HepG2 (cell line): ENCODE data around the gene VAV2. TPM values are rescaled to one million over a fixed set of nuclear protein-coding genes. Genes with fewer than 3 reads are reported as not detected.

Experiments
- FOXJ3 ChIP-seq: sonication (generic); formaldehyde crosslinking; IDR thresholded peaks from 2 replicates; pipeline ENCODE4 v1.4.0; 2020; ENCODE audit warnings: missing genetic modification reagents, mild to moderate bottlenecking, borderline replicate concordance
- MIXL1 ChIP-seq: IDR thresholded peaks from 2 replicates; pipeline ENCODE4 v1.6.1; 2016
- MYC ChIP-seq: sonication (generic); formaldehyde crosslinking; IDR thresholded peaks from 2 replicates; pipeline ENCODE4 v1.9.0; 2021; ENCODE audit warnings: missing genetic modification reagents, borderline replicate concordance
- NCOA1 ChIP-seq: sonication (generic); formaldehyde crosslinking; IDR thresholded peaks from 2 replicates; pipeline ENCODE4 v1.9.0; 2021; ENCODE audit warnings: missing genetic modification reagents
- NFKBIZ ChIP-seq: IDR thresholded peaks from 2 replicates; pipeline ENCODE4 v1.6.1; 2018; ENCODE audit warnings: missing genetic modification reagents, missing compliant biosample characterization
- PATZ1 ChIP-seq: sonication (generic); formaldehyde crosslinking; IDR thresholded peaks from 2 replicates; pipeline ENCODE4 v1.4.0; 2020; ENCODE audit warnings: missing genetic modification reagents
- PTBP1 ChIP-seq: fragments of 200-400 bp; formaldehyde crosslinking; IDR thresholded peaks from 2 replicates; pipeline ENCODE4 v1.6.1; 2018; ENCODE audit warnings: low read length, low read depth; ENCODE audit not compliant: poor library complexity, severe bottlenecking
- RAD21 ChIP-seq: fragments of 450-650 bp; formaldehyde crosslinking; IDR thresholded peaks from 2 replicates; pipeline ENCODE4 v1.5.0; 2020; ENCODE audit warnings: mild to moderate bottlenecking
- RFXAP ChIP-seq: sonication (generic); formaldehyde crosslinking; IDR thresholded peaks from 2 replicates; pipeline ENCODE4 v1.4.0; 2020; ENCODE audit warnings: missing genetic modification reagents, borderline replicate concordance
- SP140L ChIP-seq: sonication (generic); formaldehyde crosslinking; IDR thresholded peaks from 2 replicates; pipeline ENCODE4 v1.4.0; 2020; ENCODE audit warnings: missing genetic modification reagents, borderline replicate concordance
- THAP11 ChIP-seq: IDR thresholded peaks from 2 replicates; pipeline ENCODE4 v1.6.1; 2016; ENCODE audit warnings: missing biosample characterization, missing genetic modification reagents
- THAP9 ChIP-seq: sonication (generic); formaldehyde crosslinking; IDR thresholded peaks from 2 replicates; pipeline ENCODE4; 2020; ENCODE audit warnings: missing genetic modification reagents, mild to moderate bottlenecking, borderline replicate concordance
- ZMAT3 ChIP-seq: sonication (generic); formaldehyde crosslinking; conservative IDR thresholded peaks from 2 replicates; pipeline ENCODE4 v1.7.0; 2021; ENCODE audit warnings: missing genetic modification reagents
- ZNF121 ChIP-seq: sonication (generic); formaldehyde crosslinking; IDR thresholded peaks from 2 replicates; pipeline ENCODE4 v1.5.0; 2020; ENCODE audit warnings: mild to moderate bottlenecking, missing genetic modification reagents
- ZNF230 ChIP-seq: sonication (generic); formaldehyde crosslinking; IDR thresholded peaks from 2 replicates; pipeline ENCODE4 v1.4.0; 2020; ENCODE audit warnings: mild to moderate bottlenecking, missing genetic modification reagents
- ZNF33B ChIP-seq: sonication (generic); formaldehyde crosslinking; IDR thresholded peaks from 2 replicates; pipeline ENCODE4 v1.5.1; 2020; ENCODE audit warnings: mild to moderate bottlenecking, missing genetic modification reagents
- ZNF354B ChIP-seq: sonication (generic); formaldehyde crosslinking; IDR thresholded peaks from 2 replicates; pipeline ENCODE4 v1.8.0; 2022; ENCODE audit warnings: mild to moderate bottlenecking, missing genetic modification reagents
- ZNF510 ChIP-seq: sonication (generic); formaldehyde crosslinking; IDR thresholded peaks from 2 replicates; pipeline ENCODE4 v1.4.0; 2020; ENCODE audit warnings: low read depth, mild to moderate bottlenecking, missing genetic modification reagents
- ZNF543 ChIP-seq: sonication (generic); formaldehyde crosslinking; IDR thresholded peaks from 2 replicates; pipeline ENCODE4 v1.4.0; 2020; ENCODE audit warnings: mild to moderate bottlenecking, missing genetic modification reagents
- ZNF766 ChIP-seq: sonication (generic); formaldehyde crosslinking; IDR thresholded peaks from 2 replicates; pipeline ENCODE4 v1.5.0; 2020; ENCODE audit warnings: missing genetic modification reagents, borderline replicate concordance
- ZNF816 ChIP-seq: sonication (generic); formaldehyde crosslinking; IDR thresholded peaks from 2 replicates; pipeline ENCODE4 v1.8.0; 2022; ENCODE audit warnings: missing genetic modification reagents, mild to moderate bottlenecking, borderline replicate concordance
- ZNF83 ChIP-seq: sonication (generic); formaldehyde crosslinking; IDR thresholded peaks from 2 replicates; pipeline ENCODE4 v1.4.0; 2020; ENCODE audit warnings: missing genetic modification reagents, mild to moderate bottlenecking, borderline replicate concordance
- polyA plus RNA-seq, 8 experiments: library from polyadenylated mRNA; depleted of rRNA in 3 of 8; stranded (reverse) in 7 of 8; unstranded in 1 of 8; fragments of >200 nt; fragmentation: Illumina TruSeq in 4 of 8; extraction: Trizol in 4 of 8; gene quantifications; 2 replicates each; pipeline versions ENCODE4 v1.2.1 to v1.2.3, GENCODE V29; 2011 to 2016; ENCODE audit warnings: low read depth in 4 of 8, missing spikeins in 1 of 8, mixed read lengths in 1 of 8; ENCODE audit not compliant: insufficient read depth in 1 of 8
- total RNA-seq, 5 experiments: library from RNA; depleted of rRNA; stranded (reverse); fragments of >200 nt; fragmentation: Illumina TruSeq; extraction: Trizol; gene quantifications; 2 replicates each; pipeline ENCODE4 v1.2.3, GENCODE V29; 2016; ENCODE audit warnings: low read depth in 1 of 5
- TF ChIP-seq, protein P1 (sequence below): sonication (generic); formaldehyde crosslinking; IDR thresholded peaks from 2 replicates; pipeline ENCODE4 v1.4.0; 2020; ENCODE audit warnings: mild to moderate bottlenecking, missing genetic modification reagents

VAV2 gene
- total and polyA plus RNA-seq, 2 of the 13 experiments (the other 11 are each of a cell fraction or from before 2014, with no cell fraction given): 22.5 to 22.9 TPM

DNA sequence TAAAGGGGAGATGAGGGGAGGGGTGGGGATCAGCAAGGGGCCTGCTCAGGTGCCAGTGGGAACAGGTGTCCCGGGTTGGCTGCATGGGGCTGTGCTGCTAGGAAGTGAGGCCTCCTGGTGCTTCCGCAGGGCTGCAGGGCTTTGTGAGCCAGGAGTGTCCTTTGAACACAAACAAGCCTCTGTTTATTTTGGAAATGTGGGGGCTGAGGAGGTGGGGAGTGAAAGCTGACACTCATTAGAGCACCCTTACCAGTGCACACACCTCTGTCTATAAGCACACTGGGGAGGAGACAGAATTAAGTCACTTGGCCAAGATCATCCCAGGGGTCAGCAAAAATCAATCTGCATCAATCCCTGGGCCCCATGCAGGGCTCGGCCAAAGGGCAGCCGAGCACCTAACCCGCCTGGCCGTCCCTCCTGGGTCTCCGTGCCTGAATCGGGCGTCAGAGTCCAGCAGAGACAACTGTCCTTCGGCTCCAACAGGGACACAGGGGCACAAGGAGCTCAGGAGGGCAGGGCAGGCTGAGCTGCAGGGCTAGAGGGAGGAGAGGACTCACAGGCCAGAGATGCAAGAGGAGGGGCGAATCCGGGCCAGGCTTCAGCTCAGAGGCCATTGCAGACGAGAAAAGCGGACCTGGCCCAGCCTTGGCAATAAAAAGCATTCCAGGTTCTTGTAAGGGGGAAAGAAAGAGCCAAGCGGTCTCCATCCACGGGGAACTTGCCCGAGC lies 99.8 kb downstream of the VAV2 start (continued):
- TF ChIP-seq PATZ1 (peak; percentile 100), ZNF816 (CRISPR knock-in tag) (no peak), ZNF543 (CRISPR knock-in tag) (peak; percentile 97), ZNF83 (CRISPR knock-in tag) (no peak), ZNF354B (peak; percentile 76; the same call in 1 of the 2 replicates), THAP9 (CRISPR knock-in tag) (peak; percentile 80; the same call in 1 of the 2 replicates), RAD21 (CRISPR knock-in tag) (peak; percentile 82), MYC (peak; percentile 90), ZNF510 (CRISPR knock-in tag) (peak; percentile 93; the same call in 1 of the 2 replicates), PTBP1 (no peak), ZNF766 (CRISPR knock-in tag) (peak; percentile 71; the same call in 1 of the 2 replicates), SP140L (CRISPR knock-in tag) (peak; percentile 94; the same call in 1 of the 2 replicates), ZMAT3 (CRISPR knock-in tag) (peak; percentile 92; the same call in 1 of the 2 replicates), NFKBIZ (CRISPR knock-in tag) (peak; percentile 98), NCOA1 (CRISPR knock-in tag) (0 out of 2 replicates have a peak, but pooled peaks have one; percentile 66), THAP11 (peak; percentile 76), ZNF230 (peak; percentile 97), MIXL1 (CRISPR knock-in tag) (peak; percentile 96), FOXJ3 (CRISPR knock-in tag) (peak; percentile 95), ZNF33B (CRISPR knock-in tag) (peak; percentile 85; the same call in 1 of the 2 replicates), ZNF121 (peak; percentile 69; the same call in 1 of the 2 replicates), RFXAP (CRISPR knock-in tag) (peak; percentile 84)
- TF ChIP-seq, protein P1, sequence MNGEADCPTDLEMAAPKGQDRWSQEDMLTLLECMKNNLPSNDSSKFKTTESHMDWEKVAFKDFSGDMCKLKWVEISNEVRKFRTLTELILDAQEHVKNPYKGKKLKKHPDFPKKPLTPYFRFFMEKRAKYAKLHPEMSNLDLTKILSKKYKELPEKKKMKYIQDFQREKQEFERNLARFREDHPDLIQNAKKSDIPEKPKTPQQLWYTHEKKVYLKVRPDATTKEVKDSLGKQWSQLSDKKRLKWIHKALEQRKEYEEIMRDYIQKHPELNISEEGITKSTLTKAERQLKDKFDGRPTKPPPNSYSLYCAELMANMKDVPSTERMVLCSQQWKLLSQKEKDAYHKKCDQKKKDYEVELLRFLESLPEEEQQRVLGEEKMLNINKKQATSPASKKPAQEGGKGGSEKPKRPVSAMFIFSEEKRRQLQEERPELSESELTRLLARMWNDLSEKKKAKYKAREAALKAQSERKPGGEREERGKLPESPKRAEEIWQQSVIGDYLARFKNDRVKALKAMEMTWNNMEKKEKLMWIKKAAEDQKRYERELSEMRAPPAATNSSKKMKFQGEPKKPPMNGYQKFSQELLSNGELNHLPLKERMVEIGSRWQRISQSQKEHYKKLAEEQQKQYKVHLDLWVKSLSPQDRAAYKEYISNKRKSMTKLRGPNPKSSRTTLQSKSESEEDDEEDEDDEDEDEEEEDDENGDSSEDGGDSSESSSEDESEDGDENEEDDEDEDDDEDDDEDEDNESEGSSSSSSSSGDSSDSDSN (CRISPR knock-in tag): peak; percentile 99
